Mammary epithelial cell (primary cell): Measurements from ENCODE around the gene OR10P1.

Source experiments
- EZH2 ChIP-seq: IDR thresholded peaks from 2 replicates; pipeline ENCODE4 v1.6.1; 2012; ENCODE audit warnings: low read length, inconsistent platforms, borderline replicate concordance
- TF ChIP-seq, protein P1 (sequence below), 2 donors: IDR thresholded peaks in 1 of 2; conservative IDR thresholded peaks in 1 of 2; 2 replicates each; pipeline ENCODE4 v1.5.1; 2011 to 2012; ENCODE audit warnings: inconsistent platforms in 2 of 2, low read length in 2 of 2, mild to moderate bottlenecking in 2 of 2, control low read depth in 1 of 2, low read depth in 1 of 2; ENCODE audit not compliant: insufficient read depth in 1 of 2; ENCODE audit errors: extremely low read depth in 1 of 2

DNA sequence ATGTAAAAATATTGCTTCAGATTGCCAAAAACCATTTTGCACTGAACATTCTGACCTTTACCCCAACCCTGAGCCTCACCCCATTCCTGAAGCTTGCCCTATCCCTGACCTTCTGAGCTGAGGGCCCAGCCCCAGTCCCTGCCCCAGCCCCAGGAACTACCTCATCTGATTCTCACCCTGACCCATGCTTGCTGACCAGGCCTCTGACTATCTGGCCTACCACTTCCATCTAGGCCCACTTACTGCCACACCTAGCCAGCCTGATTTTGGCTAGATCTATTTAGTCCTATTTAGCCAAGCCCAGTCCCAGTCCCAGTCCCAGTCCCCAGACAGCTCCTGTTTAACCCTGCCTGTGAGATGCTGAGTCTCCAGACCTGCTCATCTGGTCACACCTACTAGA, 33.6 kb downstream of the OR10P1 start:
- TF ChIP-seq, protein P1, sequence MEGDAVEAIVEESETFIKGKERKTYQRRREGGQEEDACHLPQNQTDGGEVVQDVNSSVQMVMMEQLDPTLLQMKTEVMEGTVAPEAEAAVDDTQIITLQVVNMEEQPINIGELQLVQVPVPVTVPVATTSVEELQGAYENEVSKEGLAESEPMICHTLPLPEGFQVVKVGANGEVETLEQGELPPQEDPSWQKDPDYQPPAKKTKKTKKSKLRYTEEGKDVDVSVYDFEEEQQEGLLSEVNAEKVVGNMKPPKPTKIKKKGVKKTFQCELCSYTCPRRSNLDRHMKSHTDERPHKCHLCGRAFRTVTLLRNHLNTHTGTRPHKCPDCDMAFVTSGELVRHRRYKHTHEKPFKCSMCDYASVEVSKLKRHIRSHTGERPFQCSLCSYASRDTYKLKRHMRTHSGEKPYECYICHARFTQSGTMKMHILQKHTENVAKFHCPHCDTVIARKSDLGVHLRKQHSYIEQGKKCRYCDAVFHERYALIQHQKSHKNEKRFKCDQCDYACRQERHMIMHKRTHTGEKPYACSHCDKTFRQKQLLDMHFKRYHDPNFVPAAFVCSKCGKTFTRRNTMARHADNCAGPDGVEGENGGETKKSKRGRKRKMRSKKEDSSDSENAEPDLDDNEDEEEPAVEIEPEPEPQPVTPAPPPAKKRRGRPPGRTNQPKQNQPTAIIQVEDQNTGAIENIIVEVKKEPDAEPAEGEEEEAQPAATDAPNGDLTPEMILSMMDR (conservative IDR thresholded peaks at IDR 0.05 in 1 of 2, IDR thresholded peaks at IDR 0.05 in 1 of 2; ENCODE audit: extremely low read depth in 1 of 2, insufficient read depth in 1 of 2, low read depth in 1 of 2, low read length in 2 of 2), result no peak
- TF ChIP-seq EZH2, result no peak
